Glomerular visceral epithelial cell (primary cell): ENCODE measurements around the gene ZC3H8.
A peak's percentile ranks its signal among the peaks of the same experiment; 100 is the strongest.

Experiments used
- DNase-seq: peaks from one replicate; pipeline ENCODE4 v3.0.0-alpha.2; 2016; ENCODE audit errors: extremely low spot score

ZC3H8 gene

GRCh38 chr2:112164876-112165275 is 90.0 kb downstream of the ZC3H8 start:
- DNase-seq, result no peak

- DNase-seq, result peak; percentile 38
Measured at GRCh38 chr2:112163541-112163981, 91.3 kb downstream of the ZC3H8 start.

GRCh38 chr2:112162956-112163355 is 91.9 kb downstream of the ZC3H8 start:
- DNase-seq, result no peak

DNA sequence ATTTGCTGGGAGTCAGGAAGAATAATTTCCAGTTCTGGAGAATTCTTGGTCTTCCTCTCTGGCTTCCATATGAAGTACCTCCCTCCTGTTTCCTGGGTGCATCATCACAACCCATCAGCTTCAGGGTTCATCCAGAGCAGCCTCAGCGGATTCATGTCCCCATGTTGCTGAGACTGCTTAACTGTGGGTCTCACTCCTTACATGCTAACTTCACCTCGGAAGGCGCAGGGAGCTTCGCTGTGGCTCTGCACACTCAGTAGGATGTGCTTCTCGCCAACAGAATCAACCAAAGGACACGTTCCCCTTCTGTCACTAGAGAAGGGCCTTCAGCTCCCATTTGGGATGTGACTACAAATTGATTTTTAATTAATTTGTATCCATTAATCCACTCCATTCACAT is 92.5 kb downstream of the ZC3H8 start:
- no peak for DNase-seq
